Measurements from ENCODE around the gene GIPC3.

GIPC3 gene, protein sequence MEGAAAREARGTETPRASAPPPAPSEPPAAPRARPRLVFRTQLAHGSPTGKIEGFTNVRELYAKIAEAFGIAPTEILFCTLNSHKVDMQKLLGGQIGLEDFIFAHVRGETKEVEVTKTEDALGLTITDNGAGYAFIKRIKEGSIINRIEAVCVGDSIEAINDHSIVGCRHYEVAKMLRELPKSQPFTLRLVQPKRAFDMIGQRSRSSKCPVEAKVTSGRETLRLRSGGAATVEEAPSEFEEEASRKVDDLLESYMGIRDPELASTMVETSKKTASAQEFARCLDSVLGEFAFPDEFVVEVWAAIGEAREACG

DNA sequence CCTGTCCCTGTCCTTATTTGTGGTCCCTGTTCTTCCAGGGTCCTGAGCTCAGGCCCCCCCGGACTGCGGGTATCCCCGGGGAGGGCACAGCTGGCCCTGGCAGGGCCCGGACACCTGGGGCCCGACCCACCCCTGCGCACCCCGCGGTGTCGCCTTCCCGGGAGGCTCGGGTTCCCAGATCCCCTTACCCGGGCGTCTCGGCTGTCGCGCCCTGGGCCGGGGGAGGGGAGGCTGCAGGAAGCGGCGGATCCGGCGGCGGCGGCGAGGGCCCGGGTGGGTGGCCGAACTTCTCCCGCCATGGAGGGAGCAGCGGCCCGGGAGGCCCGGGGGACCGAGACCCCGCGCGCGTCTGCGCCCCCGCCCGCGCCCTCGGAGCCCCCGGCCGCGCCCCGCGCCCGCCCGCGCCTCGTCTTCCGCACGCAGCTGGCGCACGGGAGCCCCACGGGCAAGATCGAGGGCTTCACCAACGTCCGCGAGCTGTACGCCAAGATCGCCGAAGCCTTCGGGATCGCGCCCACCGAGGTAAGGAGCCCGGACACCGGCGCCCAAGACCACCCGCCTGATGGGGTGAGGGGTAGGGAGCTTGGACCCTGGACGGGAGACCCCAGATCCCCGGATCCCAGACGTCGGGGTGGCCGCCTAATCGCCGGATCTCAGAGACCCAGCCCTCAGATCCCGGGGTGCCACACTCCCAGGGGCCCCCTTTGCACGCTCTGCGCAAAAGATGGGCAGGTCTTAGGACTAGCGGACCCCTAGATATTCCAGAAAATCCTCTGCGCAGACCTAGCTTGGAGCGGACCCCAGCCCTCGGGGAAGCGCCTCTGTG is at the start of gene GIPC3:
GIPC3 (plus strand) TSS at position 178 of the 826 bp plus-strand sequence; CDS start at position 298, 120 bp downstream.
- DNase-seq (ENCODE audit: low spot score), result no peak

DNA sequence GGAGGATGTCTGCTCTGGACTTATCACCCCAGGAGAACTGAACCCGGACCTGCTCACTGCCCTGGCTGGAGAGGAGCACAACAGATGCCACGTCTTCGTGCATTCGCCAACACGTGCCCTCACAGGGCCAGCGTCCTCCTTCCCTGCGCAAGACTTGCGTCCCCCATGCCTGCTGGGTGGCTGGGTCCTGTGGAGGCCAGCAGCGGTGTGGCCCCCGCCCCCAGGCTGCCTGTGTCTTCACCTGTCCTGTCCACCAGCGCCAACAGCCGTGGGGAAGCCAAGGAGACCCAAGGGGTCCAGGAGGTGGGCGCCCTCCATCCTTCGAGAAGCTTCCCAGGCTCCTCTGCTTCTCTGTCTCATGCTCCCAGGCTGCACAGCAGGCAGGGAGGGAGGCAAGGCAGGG is 49.7 kb upstream of the GIPC3 start:
- no peak for DNase-seq (ENCODE audit: low spot score)

DNA sequence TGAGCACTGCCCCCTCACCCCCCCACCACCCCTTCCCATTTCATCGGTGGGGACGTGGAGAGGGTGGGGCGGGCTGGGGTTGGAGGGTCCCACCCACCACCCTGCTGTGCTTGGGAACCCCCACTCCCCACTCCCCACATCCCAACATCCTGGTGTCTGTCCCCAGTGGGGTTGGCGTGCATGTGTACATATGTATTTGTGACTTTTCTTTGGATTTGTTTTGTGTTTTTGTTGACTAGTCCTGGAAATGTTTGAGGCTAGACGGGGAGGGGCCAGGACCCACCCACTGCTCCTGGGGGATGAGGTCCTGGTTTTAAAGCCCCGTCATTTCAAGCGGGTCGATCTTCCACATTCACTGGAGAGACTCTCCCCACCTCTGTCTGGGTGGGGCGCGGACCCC is 49.3 kb upstream of the GIPC3 start:
- DNase-seq (ENCODE audit: low spot score), result no peak

DNA sequence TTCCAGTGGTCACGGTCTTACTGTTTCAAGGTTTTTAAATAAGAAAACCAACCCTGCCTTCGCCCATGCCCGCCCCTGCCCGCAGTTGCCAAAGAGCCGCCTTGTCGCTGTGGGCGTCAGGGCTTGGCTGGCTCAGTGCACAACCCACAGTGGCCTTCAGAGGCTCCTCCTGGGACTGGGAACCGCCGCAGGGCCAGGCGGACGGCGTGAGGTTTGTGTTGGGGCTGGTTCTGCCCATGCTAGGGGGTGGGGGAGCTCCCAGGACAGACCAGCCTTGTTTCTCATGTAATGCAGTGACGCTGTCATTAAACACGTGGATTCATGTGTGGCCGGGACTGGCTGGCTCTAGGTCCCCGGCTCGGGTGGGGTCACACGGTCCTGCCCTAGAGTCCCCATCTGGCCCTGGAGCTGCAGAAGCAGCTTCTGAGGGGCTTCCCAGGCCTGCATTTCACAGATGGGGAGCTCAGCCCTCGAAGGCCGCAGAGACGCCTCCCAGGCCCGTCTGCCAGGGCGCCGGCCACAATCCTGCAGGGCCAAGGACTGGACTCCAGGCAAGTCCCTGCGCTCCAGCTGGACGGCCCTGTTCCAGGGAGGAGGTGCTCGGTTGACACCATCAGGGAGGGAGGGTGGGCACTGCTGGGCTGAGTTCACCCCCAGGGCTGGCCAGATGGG is 48.7 kb upstream of the GIPC3 start:
- DNase-seq (ENCODE audit: low spot score), result no peak

DNA sequence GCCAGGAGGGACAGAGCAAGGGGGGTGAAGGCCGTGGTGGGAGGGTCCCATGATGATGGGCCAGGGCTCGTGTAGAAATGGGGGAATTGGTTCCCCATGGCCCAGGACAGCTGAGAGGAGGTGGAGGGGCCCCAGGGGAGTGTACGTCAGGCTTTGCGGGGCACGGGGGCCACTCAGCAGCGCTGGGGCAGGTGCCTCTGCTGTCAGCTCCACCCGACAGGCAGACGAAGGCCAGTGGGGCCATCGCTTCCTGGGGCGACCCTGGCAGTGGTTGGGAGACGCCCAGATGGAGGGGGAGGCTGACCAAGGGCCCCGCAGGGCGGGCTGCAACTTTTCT is 48.2 kb upstream of the GIPC3 start:
- no peak for DNase-seq (ENCODE audit: low spot score)

DNA sequence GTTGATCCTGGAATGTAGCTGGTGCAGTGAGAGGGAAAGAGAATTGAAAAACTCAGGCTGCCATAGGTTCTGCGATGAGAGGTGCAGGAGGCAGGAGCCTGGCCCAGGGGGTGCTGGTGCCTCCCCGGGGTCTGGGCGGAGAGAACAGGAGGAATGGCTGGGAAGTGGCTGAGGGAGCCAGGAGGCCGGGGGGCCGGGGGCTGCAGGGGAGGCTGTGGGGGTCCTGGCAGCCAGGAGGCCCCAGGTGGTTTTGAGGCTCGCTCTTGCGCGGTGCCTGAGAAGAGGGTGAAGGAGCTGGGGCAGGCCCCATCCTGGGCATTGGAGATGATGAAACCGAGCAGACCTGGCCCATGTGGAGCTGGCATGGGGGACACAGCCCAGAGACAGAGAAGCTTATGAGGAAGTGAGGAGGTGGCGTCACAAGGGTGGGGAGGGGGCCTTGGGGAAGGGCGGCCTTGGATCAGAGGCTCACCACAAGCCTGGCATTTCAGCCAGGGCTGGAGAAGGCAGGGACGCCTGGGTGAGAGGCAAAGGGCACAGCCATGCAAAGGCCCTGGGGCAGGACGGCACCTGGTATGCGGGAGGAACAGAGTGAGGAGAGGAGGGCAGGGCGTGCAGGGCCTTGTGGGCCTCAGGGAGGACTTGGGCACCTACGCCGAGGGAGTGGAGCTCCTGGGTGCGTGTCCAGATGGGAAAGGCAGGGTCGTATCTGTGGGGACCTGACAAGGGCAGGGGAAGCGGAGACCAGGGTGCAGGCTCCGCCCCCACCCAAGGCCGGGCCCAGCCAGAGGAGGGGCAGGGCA is 47.6 kb upstream of the GIPC3 start:
- DNase-seq (ENCODE audit: low spot score), result no peak

DNA sequence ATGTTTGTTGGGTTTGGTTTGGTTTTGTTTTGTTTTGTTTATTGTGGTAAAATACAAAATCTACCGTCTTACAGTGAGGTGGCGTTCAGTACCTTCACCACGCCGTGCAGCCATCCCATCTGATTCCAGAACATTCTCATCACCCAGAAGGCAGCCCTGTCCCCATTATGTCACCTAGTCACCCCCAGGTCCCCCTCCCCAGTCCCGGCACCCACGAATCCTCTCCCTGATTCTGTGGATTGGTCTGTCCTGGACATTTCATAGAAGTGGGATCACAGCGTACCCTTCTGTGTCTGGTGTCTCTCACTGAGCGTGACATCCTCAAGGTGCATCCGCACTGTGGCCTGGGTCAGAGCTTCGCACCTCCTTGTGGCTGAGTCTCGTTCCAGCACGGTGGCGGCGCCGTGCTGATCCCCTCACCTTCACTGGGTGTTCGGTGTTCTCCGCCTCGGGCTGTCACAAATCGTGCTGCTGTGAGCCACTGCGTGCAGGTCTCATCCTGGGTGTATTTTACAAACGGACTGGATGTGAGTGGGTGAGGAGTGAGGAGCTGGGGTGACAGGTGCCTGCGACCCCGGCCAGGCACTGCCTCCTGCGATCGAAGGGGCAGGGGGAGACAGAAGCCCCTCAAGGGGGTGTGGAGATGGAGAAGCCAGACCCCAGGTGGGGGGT is 46.9 kb upstream of the GIPC3 start:
- no peak for DNase-seq (ENCODE audit: low spot score)

DNA sequence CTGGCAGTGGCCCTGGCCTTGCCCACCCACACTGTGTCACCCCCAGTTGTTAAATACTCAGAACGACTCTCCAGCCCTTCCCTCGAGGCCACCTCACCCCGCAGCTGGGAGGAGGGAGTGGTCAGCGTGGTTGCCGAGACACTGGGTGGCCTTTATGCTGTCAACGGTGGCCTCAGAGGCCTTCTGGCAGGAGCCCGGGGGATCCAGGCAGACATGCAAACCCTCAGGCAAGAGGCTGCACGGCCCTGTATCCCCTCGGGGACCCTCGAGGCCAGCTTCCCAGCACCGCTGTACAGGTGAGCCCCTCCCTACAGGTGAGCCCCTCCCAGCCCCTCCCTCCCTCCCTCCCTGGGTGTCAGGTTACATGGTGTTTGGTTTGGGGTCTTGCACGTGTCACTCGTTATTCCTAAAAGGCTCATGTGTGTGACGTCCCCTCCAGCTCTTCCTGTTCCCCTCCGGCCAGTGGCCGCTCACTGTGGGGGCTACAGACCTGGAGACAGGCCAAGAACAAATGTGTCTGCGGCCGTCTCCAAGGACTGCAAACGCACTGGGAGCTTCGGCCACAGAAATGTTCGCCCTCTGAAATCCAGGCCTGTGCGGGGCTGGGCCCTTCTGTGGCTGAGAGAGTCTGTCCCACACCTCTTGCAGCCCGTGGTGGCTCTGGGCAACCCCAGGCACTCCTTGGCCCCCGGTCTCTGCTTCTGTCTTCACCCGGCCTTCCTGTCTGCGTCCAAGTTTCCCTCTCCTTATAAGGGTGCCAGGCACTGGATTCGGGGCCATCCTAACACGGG is 46.1 kb upstream of the GIPC3 start, which contains the start of gene TEKTIP1:
TEKTIP1 (plus strand) TSS at position 210 of the 791 bp plus-strand sequence; CDS start at position 214, 4 bp downstream.
- DNase-seq (ENCODE audit: low spot score), result no peak

DNA sequence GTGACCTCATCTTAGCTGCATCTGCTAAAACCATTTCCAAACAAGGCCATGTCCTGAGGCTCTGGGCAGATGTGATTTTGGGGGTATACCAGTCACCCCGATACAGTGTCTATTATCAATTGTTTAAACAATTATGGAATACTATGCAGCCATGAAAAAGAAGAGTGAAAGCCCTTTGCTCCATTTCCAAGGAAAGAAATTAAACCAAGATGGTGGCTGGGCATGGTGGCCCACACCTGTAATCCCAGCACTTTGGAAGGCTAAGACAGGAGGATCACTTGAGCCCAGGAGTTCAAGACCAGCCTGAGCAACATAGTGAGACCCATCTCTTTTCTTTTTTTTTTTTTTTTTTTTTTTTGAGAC is 45.5 kb upstream of the GIPC3 start:
- DNase-seq (ENCODE audit: low spot score), result no peak

DNA sequence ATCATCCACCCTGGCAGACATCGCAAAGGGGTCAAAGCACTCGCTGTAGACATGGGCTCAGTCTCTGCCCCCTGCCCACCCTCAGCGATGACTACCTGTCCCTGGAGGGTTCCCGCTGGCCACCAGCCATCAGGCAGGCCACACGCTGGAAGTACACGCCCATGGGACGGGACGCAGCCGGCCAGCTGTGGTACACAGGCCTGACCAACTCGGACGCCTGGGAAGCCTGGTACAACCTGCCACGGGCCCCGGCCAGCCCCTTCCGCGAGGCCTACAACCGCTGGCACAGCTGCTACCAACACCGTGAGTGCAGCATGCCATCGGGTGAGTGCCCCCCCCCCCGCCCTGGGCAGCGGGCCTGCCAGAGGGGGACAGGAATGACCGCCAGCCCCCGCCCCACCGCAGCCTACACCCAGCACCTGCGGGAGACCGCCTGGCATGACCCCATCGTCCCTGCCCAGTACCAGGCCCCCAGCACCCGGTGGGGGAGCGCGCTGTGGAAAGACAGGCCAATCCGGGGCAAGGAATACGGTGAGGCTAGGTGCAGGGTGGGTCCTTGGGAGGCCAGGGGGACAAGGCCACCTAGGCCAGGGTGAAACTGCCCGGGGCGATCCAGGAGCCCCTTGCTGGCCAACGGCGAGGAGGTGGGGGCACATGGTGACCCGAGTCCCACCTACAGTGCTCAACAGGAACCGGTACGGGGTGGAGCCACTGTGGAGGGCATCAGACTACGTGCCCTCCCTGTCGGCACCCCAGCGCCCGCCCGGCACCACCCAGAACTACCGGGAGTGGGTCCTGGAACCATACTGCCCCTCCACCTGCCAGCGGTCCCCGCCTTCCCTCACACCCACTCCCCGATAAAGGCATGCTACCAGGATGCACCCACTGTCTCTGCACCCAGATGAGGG is 41.9 kb upstream of the GIPC3 start:
- no peak for DNase-seq (ENCODE audit: low spot score)

DNA sequence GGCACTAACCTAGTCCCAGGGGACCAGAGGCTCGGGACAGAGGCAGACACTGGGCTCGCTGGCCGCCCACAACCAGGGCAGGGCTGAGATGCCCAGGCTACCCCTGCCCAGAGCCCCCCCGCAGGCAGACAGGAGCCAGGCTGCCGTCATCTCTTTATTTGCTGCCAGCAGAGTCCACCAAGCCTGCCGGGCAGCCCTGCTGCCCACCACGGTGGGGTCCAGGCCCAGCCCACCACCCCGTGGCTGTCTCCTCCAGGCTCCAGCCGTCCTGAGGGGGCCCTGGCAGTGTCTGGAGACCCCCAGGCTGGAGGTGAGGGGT is 41.3 kb upstream of the GIPC3 start:
- no peak for DNase-seq (ENCODE audit: low spot score)

DNA sequence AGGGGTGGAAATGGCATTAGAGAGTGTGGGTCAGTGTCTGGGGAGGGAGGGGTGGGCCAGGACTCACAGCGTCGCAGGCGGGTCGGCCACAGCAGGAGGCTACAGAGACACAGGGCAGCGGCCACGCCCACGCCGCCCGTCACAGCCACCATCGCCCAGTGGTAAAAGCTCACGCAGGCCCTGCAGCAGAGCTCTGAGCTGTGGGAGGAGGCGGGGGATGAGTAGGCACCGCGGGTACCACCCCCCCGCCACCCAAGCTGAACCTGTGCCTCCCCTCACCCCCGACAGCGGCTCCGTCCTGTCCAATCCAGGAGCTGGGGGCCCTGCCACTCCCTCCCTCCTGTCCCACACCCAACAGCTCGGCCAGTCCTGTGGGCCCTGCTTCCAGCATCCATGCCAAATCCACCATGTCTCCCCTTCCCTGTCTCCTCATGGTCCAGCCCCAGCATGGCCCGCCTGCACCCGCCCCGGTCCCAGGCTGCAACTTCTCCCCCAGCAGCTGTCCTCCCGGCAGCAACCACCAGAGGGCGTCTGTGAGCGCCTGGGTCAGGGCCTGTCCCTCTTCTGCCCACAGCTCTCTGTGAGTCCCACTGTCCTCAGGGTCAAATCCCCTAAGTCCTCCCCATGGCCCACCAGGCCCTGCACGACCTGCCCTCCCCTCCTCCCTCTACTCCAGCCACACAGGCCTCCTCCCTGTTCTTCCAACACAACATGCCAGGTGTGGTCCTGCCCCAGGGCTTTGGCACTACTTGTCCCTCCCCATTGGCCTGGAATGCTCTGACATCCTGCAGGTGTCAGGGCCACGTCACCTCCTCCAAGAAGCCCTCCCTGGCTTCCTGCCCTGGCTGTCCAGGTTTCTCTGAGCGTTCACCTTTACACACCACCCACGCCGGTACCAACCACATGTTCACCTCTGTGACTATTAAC is 40.3 kb upstream of the GIPC3 start:
- peak; percentile 92 for DNase-seq (ENCODE audit: low spot score)

DNA sequence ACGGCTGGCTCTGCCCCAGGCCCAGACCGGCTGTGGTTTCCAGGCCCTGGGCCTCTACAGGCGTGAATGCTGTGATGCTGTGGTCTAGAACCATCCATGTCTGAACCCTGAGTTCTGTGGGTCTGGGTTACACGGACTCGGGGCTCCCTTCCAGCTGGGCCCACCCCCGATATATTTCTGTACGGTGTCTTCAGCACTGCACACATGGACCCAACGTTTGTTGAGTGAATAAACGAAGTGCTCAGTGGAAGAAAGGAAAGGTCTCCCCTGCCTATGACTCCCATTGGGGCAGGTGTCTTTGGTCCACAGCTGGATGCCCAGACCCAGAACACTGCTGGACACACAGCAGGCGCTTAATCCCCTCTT is 39.6 kb upstream of the GIPC3 start:
- DNase-seq (ENCODE audit: low spot score), result no peak

DNA sequence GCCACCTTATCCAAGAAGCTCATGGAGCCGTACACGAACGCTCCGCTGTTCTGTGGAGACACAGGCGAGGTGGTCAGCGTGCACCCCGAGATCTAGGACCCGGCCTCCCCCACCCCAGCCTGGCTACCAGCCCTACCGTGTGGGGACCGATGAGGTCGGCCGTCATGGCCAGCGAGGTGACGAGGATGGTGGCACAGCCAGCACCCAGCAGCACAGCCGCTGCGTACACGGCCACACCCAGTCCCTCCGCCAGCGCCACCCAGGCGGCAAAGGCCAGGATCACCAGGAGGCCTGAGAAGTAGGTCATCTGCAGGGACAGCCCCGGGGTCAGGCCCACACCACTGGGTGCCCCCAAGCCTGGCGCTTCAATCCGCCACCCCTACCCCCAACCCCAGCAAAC is 39.2 kb upstream of the GIPC3 start:
- no peak for DNase-seq (ENCODE audit: low spot score)

DNA sequence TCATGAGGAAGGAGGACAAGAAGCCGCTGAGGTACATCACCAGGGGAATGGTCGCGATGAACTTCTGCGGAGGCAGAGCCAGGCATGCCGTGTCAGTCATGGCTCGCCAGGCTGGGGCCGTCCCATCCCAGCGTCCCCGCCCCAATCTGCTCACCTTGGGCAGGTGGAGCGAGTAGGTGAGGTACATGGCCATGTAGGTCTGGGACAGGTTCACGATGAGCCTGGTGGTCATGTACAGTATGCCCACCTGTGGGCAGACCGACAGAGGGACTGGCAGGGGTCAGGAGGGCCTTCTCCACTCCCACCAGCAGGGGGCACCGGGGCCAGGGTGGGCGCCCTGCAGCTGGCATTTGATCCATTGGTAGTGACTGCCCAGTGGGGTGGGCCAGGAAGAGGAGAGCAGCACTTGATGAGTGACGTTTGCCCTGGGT is 38.0 kb upstream of the GIPC3 start:
- DNase-seq (ENCODE audit: low spot score), result peak; percentile 78

DNA sequence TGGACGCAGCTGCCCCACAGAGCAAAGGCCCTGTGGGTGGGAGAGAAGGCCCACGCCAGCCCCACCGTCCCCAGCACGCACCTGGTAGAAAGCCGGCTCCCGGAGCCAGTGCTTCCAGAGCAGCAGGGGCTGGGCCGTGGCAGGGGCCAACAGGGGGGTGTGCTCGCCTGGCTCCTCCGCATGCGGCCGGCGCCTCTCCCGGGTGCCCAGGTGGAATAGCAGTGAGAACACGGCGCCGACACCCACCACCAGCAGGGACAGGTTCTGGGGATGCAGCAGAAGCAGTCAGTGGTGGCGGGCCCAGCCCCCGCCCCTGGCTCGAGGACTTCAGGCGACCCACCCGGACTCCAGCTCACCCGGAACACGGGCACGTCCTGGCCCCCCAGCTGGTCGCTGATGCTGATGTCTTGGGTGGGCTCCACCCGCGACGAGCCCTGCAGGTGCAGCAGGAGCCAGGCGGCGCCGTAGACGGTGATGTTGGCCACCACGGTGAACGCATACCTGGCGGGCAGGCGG is 37.5 kb upstream of the GIPC3 start:
- no peak for DNase-seq (ENCODE audit: low spot score)

DNA sequence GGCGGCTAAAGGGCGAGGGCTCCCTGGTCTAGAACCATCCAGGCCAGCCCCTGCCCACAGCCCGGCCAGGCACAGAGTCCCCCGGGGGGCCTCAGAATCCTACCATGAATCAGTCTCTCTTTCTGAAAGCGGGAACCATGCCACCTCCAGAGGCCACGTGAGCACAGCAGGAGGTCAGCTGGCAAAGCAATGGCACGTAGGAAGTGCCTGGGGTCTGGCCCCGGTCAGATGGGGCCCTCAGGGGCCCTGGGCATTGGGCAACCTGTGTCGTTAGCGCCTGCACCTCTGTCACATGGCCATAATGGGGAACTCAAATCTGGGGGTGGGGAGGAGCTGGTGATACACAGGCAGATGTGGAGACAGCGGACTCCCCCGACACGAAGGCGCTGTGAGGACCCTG is 36.7 kb upstream of the GIPC3 start:
- no peak for DNase-seq (ENCODE audit: low spot score)

DNA sequence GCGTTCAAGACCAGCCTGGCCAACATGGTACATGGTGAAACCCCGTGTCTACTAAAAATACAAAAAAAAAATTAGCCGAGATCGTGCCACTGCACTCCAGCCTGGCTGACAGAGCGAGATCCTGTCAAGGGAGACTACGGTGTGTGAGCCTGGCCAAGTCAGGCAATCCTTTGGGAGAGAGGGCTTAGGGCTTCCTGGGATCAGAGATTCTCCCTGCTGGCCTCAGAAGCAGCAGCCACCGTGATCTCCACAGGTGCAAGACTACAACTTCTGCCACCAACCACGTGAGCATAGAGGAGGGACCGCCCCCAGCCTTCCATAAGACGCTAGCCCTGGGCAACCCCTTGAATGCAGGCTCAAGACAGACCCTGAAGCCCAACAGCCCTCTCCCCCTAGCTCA is 35.5 kb upstream of the GIPC3 start:
- DNase-seq (ENCODE audit: low spot score), result no peak

Measured in GM03348 (cell line).